HG03175 (cell line): ENCODE measurements around the gene ACAA1.
"Not testable (repeated sequence)": the region's sequence is repeated elsewhere in the genome, so short reads cannot be mapped to it uniquely, and the experiment has no call there.

Experiments used
- ATAC-seq: cut with Tn5 transposase; IDR thresholded peaks from one replicate; pipeline ENCODE4 v1.9.1; 2021; ENCODE audit warnings: mild to moderate bottlenecking, moderate library complexity; ENCODE audit not compliant: unreplicated experiment

ACAA1 gene

GRCh38 chr3:38083871-38084333, 53.0 kb downstream of the ACAA1 start:
- no peak for ATAC-seq

GRCh38 chr3:38083254-38083653, 53.7 kb downstream of the ACAA1 start:
- not testable (repeated sequence) for ATAC-seq

- not testable (repeated sequence) for ATAC-seq
Measured at GRCh38 chr3:38082296-38082695, 54.6 kb downstream of the ACAA1 start.

DNA sequence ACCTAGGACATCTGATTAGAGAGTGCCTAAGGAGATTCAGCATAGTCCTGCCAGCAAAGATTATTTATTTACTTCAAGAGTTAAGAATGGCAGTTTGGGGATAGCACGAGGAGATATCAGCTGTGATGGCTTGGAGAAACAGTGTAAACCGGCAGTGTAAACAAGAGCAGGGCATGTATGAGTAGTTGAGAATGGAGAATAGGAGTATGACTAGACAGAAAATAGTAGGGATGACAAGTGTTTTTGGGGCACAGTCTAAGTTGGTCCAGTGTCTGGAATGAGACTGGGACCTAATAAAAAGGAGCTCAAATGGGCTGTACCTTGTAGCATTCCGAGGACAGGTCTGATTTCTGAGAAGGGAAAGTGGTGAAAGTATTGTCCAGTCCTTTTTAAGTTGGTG, 59.9 kb downstream of the ACAA1 start:
- ATAC-seq: not testable (repeated sequence)
